ENCODE data around the gene SNED1. TPM values are rescaled to one million over a fixed set of nuclear protein-coding genes. Genes with fewer than 3 reads are reported as not detected.

The SNED1 gene
- polyA plus RNA-seq, 2 of the 4 experiments (the other 2 are of a cell fraction): 0.15 to 0.21 TPM

- WGBS (ENCODE audit: missing lambda C conversion rate): 95% methylated on average over 6 of the region's 9 CpGs
- no peak overlapping the region for H3K4me2 ChIP-seq
- ChIA-PET POLR2A (no interaction called here), CTCF (interaction anchor here (1.9 kb wide), 1 partner anchor 29 kb away, joined by 4 read pairs; no protein-coding TSS in a partner anchor)
- no peak for TF ChIP-seq NPAS2 (CRISPR knock-in tag; IDR thresholded peaks at IDR 0.05; ENCODE audit: borderline replicate concordance)
- TF ChIP-seq MAFK (IDR thresholded peaks at IDR 0.05; ENCODE audit: partially characterized antibody): no peak
- no peak for TF ChIP-seq REST (IDR thresholded peaks at IDR 0.05)
- TF ChIP-seq EHF (CRISPR knock-in tag; IDR thresholded peaks at IDR 0.05): no peak
- no peak for TF ChIP-seq HDAC2 (IDR thresholded peaks at IDR 0.05)
- no peak for TF ChIP-seq POLR2AphosphoS2 (conservative IDR thresholded peaks at IDR 0.05; ENCODE audit: low read length)
- no peak for TF ChIP-seq CBX2 (IDR thresholded peaks at IDR 0.05; ENCODE audit: borderline replicate concordance, low read depth)
- no peak for TF ChIP-seq ZSCAN20 (CRISPR knock-in tag; IDR thresholded peaks at IDR 0.05)
- no peak for TF ChIP-seq HOXA7 (CRISPR knock-in tag; IDR thresholded peaks at IDR 0.05)
- TF ChIP-seq MAX (IDR thresholded peaks at IDR 0.05): no peak
- no peak for TF ChIP-seq PHF8 (IDR thresholded peaks at IDR 0.05; ENCODE audit: borderline replicate concordance, low read depth)
- no peak for TF ChIP-seq RARB (CRISPR knock-in tag; IDR thresholded peaks at IDR 0.05)
- TF ChIP-seq MYC (IDR thresholded peaks at IDR 0.05; ENCODE audit: borderline replicate concordance, low read length): no peak
- no peak for TF ChIP-seq JUN (IDR thresholded peaks at IDR 0.05)
- no peak for TF ChIP-seq ATOH8 (CRISPR knock-in tag; IDR thresholded peaks at IDR 0.05; ENCODE audit: low read depth)
- no peak for TF ChIP-seq EP300 (IDR thresholded peaks at IDR 0.05)
- no peak for TF ChIP-seq PBX3 (IDR thresholded peaks at IDR 0.05)
- no peak for TF ChIP-seq KDM1A (IDR thresholded peaks at IDR 0.05; ENCODE audit: low read depth)
- TF ChIP-seq HES2 (IDR thresholded peaks at IDR 0.05): no peak
- TF ChIP-seq FOXS1 (CRISPR knock-in tag; IDR thresholded peaks at IDR 0.05): no peak
- no peak overlapping the region for H3K27ac ChIP-seq
- FAIRE-seq (no peak), DNase-seq (ENCODE audit: low read depth in 1 of 2, low spot score in 1 of 2) (no peak), ATAC-seq (no peak)
- H3K4me3 ChIP-seq: no peak overlapping the region
- no peaks in the 10 kb centered on the region for H3K9me3 ChIP-seq
- H3K4me1 ChIP-seq: peaks cover 8% of the 10 kb centered on the region; the same call in 2 of the 3 replicates
Observed at GRCh38 chr2:241107031-241107783, 108.8 kb downstream of the SNED1 start.
